ENCODE measurements around the gene TRIP12.
"Not testable (repeated sequence)": the region's sequence is repeated elsewhere in the genome, so short reads cannot be mapped to it uniquely, and the experiment has no call there.

TRIP12 gene

DNA sequence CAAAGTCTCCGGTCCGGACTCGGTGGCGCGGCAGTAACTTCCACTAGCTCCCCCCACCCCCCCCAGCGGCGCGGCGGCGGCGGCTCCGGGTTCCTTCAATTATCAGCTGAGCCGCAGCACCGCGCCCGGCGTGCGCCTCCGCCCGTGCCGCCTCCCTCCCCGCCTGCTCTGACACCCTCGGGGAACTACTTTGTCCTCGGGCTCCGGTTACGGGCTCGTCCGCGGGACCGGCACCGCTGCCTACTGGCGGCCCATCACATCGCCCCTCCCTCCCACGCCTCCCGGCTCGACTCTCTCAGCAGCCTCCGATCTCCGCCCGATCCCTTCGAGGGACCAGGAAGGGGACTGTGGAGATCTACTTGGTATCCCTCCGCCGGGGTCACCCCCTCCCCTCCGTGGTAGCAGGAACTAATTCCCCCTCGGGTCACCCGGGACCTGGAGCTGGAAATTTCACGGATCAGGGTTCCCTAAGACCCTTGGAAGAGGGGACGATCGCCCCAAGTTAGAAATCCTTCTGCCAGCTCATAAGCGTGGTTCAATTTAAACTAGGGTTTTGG is at the start of gene TRIP12:
Gene TRIP12 (minus strand): TSS at position 118 of the 557 bp plus-strand sequence. CDS start 41,930 bp downstream, outside the sequence.
- peak; percentile 66 for DNase-seq (ENCODE audit: insufficient read length, low spot score)
- FAIRE-seq, result no peak
- TF ChIP-seq, protein P1, sequence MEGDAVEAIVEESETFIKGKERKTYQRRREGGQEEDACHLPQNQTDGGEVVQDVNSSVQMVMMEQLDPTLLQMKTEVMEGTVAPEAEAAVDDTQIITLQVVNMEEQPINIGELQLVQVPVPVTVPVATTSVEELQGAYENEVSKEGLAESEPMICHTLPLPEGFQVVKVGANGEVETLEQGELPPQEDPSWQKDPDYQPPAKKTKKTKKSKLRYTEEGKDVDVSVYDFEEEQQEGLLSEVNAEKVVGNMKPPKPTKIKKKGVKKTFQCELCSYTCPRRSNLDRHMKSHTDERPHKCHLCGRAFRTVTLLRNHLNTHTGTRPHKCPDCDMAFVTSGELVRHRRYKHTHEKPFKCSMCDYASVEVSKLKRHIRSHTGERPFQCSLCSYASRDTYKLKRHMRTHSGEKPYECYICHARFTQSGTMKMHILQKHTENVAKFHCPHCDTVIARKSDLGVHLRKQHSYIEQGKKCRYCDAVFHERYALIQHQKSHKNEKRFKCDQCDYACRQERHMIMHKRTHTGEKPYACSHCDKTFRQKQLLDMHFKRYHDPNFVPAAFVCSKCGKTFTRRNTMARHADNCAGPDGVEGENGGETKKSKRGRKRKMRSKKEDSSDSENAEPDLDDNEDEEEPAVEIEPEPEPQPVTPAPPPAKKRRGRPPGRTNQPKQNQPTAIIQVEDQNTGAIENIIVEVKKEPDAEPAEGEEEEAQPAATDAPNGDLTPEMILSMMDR (IDR thresholded peaks at IDR 0.05; ENCODE audit: insufficient read depth, missing control alignments), result no peak

DNA sequence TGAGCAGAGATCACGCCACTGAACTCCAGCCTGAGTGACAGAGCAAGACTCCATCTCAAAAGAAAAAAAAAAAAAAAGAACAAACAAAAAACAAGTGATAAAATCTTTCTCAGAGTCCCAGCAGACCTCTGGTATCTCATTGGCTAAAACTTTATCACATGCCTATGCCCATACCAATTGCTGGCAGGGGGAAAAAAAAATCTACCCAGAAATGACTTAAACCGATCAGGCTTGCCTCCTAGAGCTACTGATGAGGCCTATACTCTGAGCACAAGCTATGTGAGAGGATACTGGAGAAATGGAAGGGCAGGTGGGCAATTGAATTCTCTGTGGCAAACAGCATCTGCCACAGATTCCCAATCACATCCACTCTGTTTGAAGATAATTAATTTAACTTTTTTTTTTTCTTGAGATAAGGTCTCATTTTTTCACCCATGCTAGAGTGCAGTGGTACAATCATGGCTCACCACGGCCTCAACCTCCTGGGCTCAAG is 49.5 kb upstream of the TRIP12 start:
- TF ChIP-seq, protein P1 (IDR thresholded peaks at IDR 0.05; ENCODE audit: insufficient read depth, missing control alignments), result no peak
- no peak for DNase-seq (ENCODE audit: insufficient read length, low spot score)

DNA sequence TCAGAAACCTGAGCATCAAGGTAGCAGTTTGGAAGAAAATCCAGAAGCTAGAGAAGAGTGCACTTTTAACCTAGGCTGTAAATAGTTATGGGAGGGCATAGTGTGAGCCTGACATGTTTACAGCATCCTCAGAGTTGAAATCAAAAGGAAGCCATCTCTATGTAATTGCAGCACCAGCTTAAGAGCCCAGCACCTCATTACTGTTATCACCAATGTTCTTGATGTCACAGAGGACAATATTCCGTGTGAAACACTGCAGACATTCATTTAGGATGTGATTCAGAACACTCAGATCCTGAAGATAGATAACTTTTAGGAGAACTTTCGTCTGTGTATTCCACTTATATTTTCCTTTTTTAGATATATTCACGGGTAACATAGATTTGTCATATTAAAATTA is 48.6 kb upstream of the TRIP12 start:
- FAIRE-seq (no peak), DNase-seq (ENCODE audit: insufficient read length, low spot score) (no peak)
- TF ChIP-seq, protein P1 (IDR thresholded peaks at IDR 0.05; ENCODE audit: insufficient read depth, missing control alignments), result no peak

More for the DNA sequence above, 49.5 kb upstream of the TRIP12 start:
- no peak for FAIRE-seq

DNA sequence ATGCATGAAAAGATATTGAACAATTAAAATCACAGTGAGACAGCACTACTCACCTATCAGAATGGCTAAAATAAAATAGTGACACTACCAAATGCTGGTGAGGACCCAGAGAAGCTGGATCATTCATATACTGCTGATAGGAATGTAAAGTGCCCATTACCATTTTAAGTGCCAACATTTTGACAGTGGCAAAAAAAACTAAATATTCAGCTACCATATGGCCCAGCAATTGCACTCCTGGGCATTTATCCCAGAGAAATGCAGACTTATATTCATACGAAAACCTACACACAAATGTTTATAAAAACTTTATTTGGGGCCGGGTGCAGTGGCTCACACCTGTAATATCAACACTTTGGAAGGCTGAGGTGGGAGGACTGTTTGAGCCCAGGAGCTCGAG is 48.1 kb upstream of the TRIP12 start:
- FAIRE-seq, result no peak
- TF ChIP-seq, protein P1 (IDR thresholded peaks at IDR 0.05; ENCODE audit: insufficient read depth, missing control alignments), result no peak

GRCh38 chr2:229963596-229963995 is 41.8 kb upstream of the TRIP12 start:
- not testable (repeated sequence) for DNase-seq (ENCODE audit: insufficient read length, low spot score); FAIRE-seq

More for the DNA sequence above, 48.1 kb upstream of the TRIP12 start:
- DNase-seq (ENCODE audit: insufficient read length, low spot score), result no peak

DNA sequence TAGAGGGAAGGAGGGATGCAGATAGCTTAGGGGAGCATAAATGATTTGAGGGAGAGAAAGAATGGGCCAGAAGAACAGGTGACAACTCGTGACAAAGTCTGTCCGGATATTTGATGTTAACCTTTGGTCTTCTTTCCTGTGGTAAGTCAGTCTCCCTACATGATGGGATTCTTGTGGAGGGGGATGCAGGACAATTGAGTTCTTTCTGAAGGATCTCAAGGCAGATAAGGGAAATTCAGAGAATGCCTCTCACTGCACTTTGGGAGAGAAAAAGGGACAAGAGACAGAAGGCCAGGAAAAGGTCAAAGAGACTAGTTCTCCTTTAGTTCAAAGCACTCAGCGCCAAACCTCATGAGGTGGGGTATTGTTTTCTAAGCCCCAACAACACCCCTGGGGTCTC is 34.7 kb upstream of the TRIP12 start:
- FAIRE-seq (no peak), DNase-seq (ENCODE audit: insufficient read length, low spot score) (no peak)
- TF ChIP-seq, protein P1 (IDR thresholded peaks at IDR 0.05; ENCODE audit: insufficient read depth, missing control alignments), result no peak

DNA sequence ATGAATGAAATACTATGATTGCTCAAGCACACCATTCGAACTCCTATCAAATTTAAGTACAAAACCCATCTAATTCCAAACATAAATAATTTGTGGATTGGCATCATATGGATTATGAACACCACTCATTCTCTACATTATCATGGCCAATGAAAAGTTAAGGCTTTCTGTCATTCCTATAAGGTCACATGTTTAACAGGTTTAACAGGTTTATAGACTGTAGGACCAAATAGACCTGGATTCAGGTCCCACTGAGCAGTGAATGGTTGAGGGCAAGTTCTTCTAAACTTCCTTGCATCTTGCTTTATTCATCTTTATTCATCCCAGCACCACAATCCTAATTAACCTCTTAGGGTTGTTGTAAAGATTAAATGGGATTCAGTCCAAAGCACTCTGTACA is 33.9 kb upstream of the TRIP12 start:
- no peak for FAIRE-seq
- TF ChIP-seq, protein P1 (IDR thresholded peaks at IDR 0.05; ENCODE audit: insufficient read depth, missing control alignments), result no peak
- no peak for DNase-seq (ENCODE audit: insufficient read length, low spot score)
